Natural killer cell (primary cell): ENCODE measurements around the gene MAPKAP1. TPM values are rescaled to one million over a fixed set of nuclear protein-coding genes. Genes with fewer than 3 reads are reported as not detected.

Experiments used
- ATAC-seq, 3 donors: fragments of 150-1000 bp in 2 of 3; fragments of 200-7000 bp in 1 of 3; cut with Tn5 transposase; 1 replicate in 1 of 3; 2 replicates in 2 of 3; pipeline ENCODE4 v1.10.0; 2021; ENCODE audit warnings: mild to moderate bottlenecking in 2 of 3, moderate library complexity in 2 of 3
- DNase-seq, 2 donors: peaks; one replicate each; pipeline versions ENCODE4 v3.0.0 to v3.0.0-alpha.2; 2013 to 2021; ENCODE audit warnings: mixed read lengths in 1 of 2
- H3K27ac ChIP-seq: one replicate; pipeline ENCODE4 v1.5.1; 2013; ENCODE audit warnings: mild to moderate bottlenecking, low read length
- H3K27me3 ChIP-seq: one replicate; pipeline ENCODE4 v1.6.1; 2013; ENCODE audit warnings: low read length; ENCODE audit not compliant: control insufficient read depth, insufficient read depth
- H3K36me3 ChIP-seq: one replicate; pipeline ENCODE4 v1.6.1; 2013; ENCODE audit warnings: low read length; ENCODE audit not compliant: control insufficient read depth, insufficient read depth
- H3K4me1 ChIP-seq: one replicate; pipeline ENCODE4 v1.6.1; 2013; ENCODE audit warnings: low read length; ENCODE audit not compliant: control insufficient read depth, insufficient read depth
- H3K4me3 ChIP-seq: one replicate; pipeline ENCODE4 v1.5.1; 2013; ENCODE audit warnings: low read length
- H3K9me3 ChIP-seq: one replicate; pipeline ENCODE4 v1.6.1; 2013; ENCODE audit warnings: low read length; ENCODE audit not compliant: control insufficient read depth, insufficient read depth
- H3K27ac Mint-ChIP-seq, 2 donors: one replicate each; pipeline ENCODE4 v1.8.0; 2022; ENCODE audit warnings: mild to moderate bottlenecking in 2 of 2, mixed read lengths in 2 of 2, moderate library complexity in 1 of 2
- H3K27me3 Mint-ChIP-seq, 2 donors: one replicate each; pipeline ENCODE4 v1.8.0; 2022; ENCODE audit warnings: low read depth in 2 of 2, mixed read lengths in 2 of 2
- H3K36me3 Mint-ChIP-seq: one replicate; pipeline ENCODE4 v1.8.0; 2022; ENCODE audit warnings: mixed read lengths
- H3K4me1 Mint-ChIP-seq, 2 donors: one replicate each; pipeline ENCODE4 v1.8.0; 2022; ENCODE audit warnings: mixed read lengths in 2 of 2
- H3K4me3 Mint-ChIP-seq: one replicate; pipeline ENCODE4 v1.8.0; 2022; ENCODE audit warnings: mild to moderate bottlenecking, moderate library complexity, mixed read lengths
- H3K9me3 Mint-ChIP-seq, 2 donors: one replicate each; pipeline ENCODE4 v1.8.0; 2022; ENCODE audit warnings: mixed read lengths in 2 of 2
- WGBS: methylation state at CpG from one replicate; pipeline ENCODE4 v1.1.7; 2013; ENCODE audit warnings: missing lambda C conversion rate; ENCODE audit not compliant: insufficient coverage; 5-methylcytosine and 5-hydroxymethylcytosine counted together
- intact Hi-C: fragments of 100-400 bp; cut with micrococcal nuclease; formaldehyde crosslinking; loops from one replicate; pipeline ENCODE4 v1.14.2; 2022
- total RNA-seq, 4 donors: library from RNA; stranded (reverse); fragments of 120-200 nt in 1 of 4; gene quantifications; one replicate each; pipeline versions ENCODE4 v1.2.3 to v1.2.4, GENCODE V29; 2013 to 2022
- TF ChIP-seq, protein P1 (sequence below): fragments of 200-600 bp; IDR thresholded peaks from one replicate; pipeline ENCODE4 v1.8.0; 2022; ENCODE audit warnings: antibody characterized with exemption

MAPKAP1 gene
- total RNA-seq, 3 donors from 2014 or later (not counting 1 experiment from before 2014, with no cell fraction given), result 51.1 to 73.0 (median 58.8) TPM

- Histone ChIP-seq H3K4me3 (no peak overlapping the region), H3K27ac (no peak overlapping the region), H3K27me3 (no peaks in the 10 kb centered on the region), H3K4me1 (no peaks in the 10 kb centered on the region), H3K36me3 (peaks cover 7% of the 10 kb centered on the region), H3K9me3 (no peaks in the 10 kb centered on the region)
- H3K27ac Mint-ChIP-seq, result no peak overlapping the region
- 100% methylated on average over 2 of the region's 2 CpGs for WGBS
- TF ChIP-seq, protein P1, sequence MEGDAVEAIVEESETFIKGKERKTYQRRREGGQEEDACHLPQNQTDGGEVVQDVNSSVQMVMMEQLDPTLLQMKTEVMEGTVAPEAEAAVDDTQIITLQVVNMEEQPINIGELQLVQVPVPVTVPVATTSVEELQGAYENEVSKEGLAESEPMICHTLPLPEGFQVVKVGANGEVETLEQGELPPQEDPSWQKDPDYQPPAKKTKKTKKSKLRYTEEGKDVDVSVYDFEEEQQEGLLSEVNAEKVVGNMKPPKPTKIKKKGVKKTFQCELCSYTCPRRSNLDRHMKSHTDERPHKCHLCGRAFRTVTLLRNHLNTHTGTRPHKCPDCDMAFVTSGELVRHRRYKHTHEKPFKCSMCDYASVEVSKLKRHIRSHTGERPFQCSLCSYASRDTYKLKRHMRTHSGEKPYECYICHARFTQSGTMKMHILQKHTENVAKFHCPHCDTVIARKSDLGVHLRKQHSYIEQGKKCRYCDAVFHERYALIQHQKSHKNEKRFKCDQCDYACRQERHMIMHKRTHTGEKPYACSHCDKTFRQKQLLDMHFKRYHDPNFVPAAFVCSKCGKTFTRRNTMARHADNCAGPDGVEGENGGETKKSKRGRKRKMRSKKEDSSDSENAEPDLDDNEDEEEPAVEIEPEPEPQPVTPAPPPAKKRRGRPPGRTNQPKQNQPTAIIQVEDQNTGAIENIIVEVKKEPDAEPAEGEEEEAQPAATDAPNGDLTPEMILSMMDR, result no peak
- H3K4me1 Mint-ChIP-seq, result peaks cover 4 to 11% of the 10 kb centered on the region in 2 donors
- no peaks in the 10 kb centered on the region for H3K9me3 Mint-ChIP-seq
- DNase-seq (no peak), ATAC-seq (no peak)
- no peaks in the 10 kb centered on the region for H3K27me3 Mint-ChIP-seq
- H3K4me3 Mint-ChIP-seq, result no peak overlapping the region
- no peaks in the 10 kb centered on the region for H3K36me3 Mint-ChIP-seq
- intact Hi-C loops, result no loop called here
Measured at GRCh38 chr9:125508249-125508648, 198.8 kb downstream of the MAPKAP1 start.

DNA sequence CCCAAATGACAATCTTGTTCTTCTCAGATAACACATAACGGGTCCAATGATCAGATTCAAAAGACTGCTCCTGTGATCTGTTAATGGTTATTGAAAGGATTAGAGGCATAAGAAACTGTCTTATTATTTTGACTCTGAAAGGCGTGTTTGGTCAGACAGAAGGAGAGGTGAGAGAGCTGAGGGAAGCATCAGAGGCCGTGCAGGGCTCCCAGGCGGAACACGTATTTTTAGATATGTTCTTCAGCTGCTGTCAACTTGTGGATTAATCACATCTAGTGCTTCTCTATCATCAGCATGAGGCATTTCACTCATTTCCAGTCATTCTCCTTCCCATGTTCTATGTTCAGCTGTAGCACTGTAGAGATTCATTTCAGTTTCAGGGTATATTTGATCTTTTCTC, 199.8 kb downstream of the MAPKAP1 start:
- Mint-ChIP-seq H3K9me3 (no peaks in the 10 kb centered on the region), H3K36me3 (no peaks in the 10 kb centered on the region), H3K4me3 (no peak overlapping the region), H3K27me3 (no peaks in the 10 kb centered on the region), H3K4me1 (peaks cover 4 to 11% of the 10 kb centered on the region in 2 donors), H3K27ac (no peak overlapping the region)
- ATAC-seq (no peak), DNase-seq (no peak)
- peaks cover 10% of the 10 kb centered on the region for H3K36me3 ChIP-seq
- H3K4me3 ChIP-seq, result no peak overlapping the region
- TF ChIP-seq, protein P1, result no peak
- no peak overlapping the region for H3K27ac ChIP-seq
- WGBS, result 100% methylated on average over 5 of the region's 5 CpGs
- no peaks in the 10 kb centered on the region for H3K4me1 ChIP-seq
- intact Hi-C loops, result no loop called here
- no peaks in the 10 kb centered on the region for H3K9me3 ChIP-seq
- H3K27me3 ChIP-seq, result no peaks in the 10 kb centered on the region

DNA sequence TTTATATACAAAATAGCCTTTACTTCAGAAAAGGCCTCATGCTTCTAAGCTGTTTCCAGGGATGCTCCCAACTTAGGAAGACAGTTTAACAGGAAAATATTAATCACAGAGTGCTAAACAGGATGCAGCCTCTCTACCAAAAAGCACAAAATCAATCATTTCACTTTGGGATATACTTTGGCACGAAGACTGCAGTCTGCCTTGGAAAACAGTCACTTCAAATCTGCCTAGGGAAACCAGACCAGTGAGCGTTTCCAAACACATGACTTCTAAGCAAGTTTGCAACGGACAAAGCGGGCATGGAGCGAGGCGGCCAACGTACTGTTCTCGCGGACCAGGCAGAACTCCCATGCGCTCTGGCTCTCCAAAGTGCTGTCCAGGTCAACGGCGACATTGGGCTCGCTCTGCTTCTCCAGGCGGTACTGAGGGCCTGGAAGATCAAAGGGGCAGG, 201.0 kb downstream of the MAPKAP1 start:
- 94% methylated on average over 14 of the region's 14 CpGs for WGBS
- Mint-ChIP-seq H3K4me1 (peaks cover 4 to 11% of the 10 kb centered on the region in 2 donors), H3K4me3 (no peak overlapping the region), H3K36me3 (no peaks in the 10 kb centered on the region), H3K9me3 (no peaks in the 10 kb centered on the region), H3K27me3 (no peaks in the 10 kb centered on the region), H3K27ac (no peak overlapping the region)
- Histone ChIP-seq H3K9me3 (no peaks in the 10 kb centered on the region), H3K4me3 (no peak overlapping the region), H3K36me3 (peaks cover 10% of the 10 kb centered on the region), H3K4me1 (no peaks in the 10 kb centered on the region), H3K27ac (no peak overlapping the region), H3K27me3 (no peaks in the 10 kb centered on the region)
- no peak for DNase-seq
- intact Hi-C loops, result no loop called here
- ATAC-seq, result no peak
- TF ChIP-seq, protein P1, result no peak

DNA sequence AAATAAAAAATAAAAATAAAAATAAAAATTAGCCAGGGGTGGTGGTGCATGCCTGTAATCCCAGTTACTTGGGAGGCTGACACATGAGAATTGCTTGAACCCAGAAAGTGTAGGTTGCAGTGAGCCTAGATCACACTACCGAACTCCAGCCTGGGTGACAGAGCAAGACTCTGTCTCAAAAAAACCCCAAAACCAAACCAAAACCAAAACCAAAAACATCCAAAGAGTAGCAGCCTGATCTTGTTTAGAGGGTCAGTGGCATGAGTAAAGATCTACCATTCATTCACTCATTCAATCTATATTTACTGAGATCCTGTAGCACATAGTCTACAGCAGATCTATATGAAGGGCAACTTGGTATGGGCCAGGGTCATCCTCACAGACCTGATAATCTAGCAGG, 202.4 kb downstream of the MAPKAP1 start:
- H3K4me1 Mint-ChIP-seq, result peaks cover 4 to 11% of the 10 kb centered on the region in 2 donors
- H3K4me3 Mint-ChIP-seq, result no peak overlapping the region
- H3K4me1 ChIP-seq, result no peaks in the 10 kb centered on the region
- 80% methylated on average over 1 of the region's 1 CpG for WGBS
- no peak overlapping the region for H3K4me3 ChIP-seq
- H3K36me3 Mint-ChIP-seq, result no peaks in the 10 kb centered on the region
- H3K36me3 ChIP-seq, result peaks cover 10% of the 10 kb centered on the region
- no peak for DNase-seq
- TF ChIP-seq, protein P1, result no peak
- no peaks in the 10 kb centered on the region for H3K27me3 Mint-ChIP-seq
- no peak overlapping the region for H3K27ac Mint-ChIP-seq
- H3K9me3 Mint-ChIP-seq, result no peaks in the 10 kb centered on the region
- intact Hi-C loops, result no loop called here
- H3K9me3 ChIP-seq, result no peaks in the 10 kb centered on the region
- H3K27me3 ChIP-seq, result no peaks in the 10 kb centered on the region
- ATAC-seq, result no peak
- H3K27ac ChIP-seq, result no peak overlapping the region
